NB4 (cell line): ENCODE results near the gene PRPH.

Experiments
- DNase-seq: peaks from one replicate; pipeline ENCODE4 v3.0.0; 2010; ENCODE audit warnings: low read depth
- H3K4me3 ChIP-seq: one replicate; pipeline ENCODE4 v1.5.1; 2011; ENCODE audit warnings: mild to moderate bottlenecking, low read depth, low read length, moderate library complexity
- CTCF ChIP-seq: IDR thresholded peaks from one replicate; pipeline ENCODE4 v1.5.1; 2012; ENCODE audit warnings: low read depth, low read length
- MAX ChIP-seq: IDR thresholded peaks from 2 replicates; pipeline ENCODE4 v1.6.1; 2011; ENCODE audit warnings: low read depth, low read length
- MYC ChIP-seq: IDR thresholded peaks from 2 replicates; pipeline ENCODE4 v1.6.1; 2011; ENCODE audit warnings: low read depth, low read length
- POLR2A ChIP-seq: IDR thresholded peaks from 2 replicates; pipeline ENCODE4 v1.6.1; 2011; ENCODE audit warnings: mild to moderate bottlenecking; ENCODE audit not compliant: insufficient read length; ENCODE audit errors: extremely low read depth

The PRPH gene

GRCh38 chr12:49259452-49259851, 35.5 kb upstream of the PRPH start:
- DNase-seq: no peak
- TF ChIP-seq MYC (no peak), MAX (no peak), CTCF (no peak), POLR2A (no peak)
- no peak overlapping the region for H3K4me3 ChIP-seq

- H3K4me3 ChIP-seq: no peak overlapping the region
- TF ChIP-seq POLR2A: no peak
- DNase-seq: no peak
Observed at GRCh38 chr12:49260166-49260565, 34.8 kb upstream of the PRPH start.

GRCh38 chr12:49260571-49261363, 34.2 kb upstream of the PRPH start:
- TF ChIP-seq CTCF (no peak), MYC (no peak), MAX (no peak), POLR2A (no peak)
- no peak for DNase-seq
- no peak overlapping the region for H3K4me3 ChIP-seq

- TF ChIP-seq MAX: no peak
- no peak for TF ChIP-seq POLR2A
- TF ChIP-seq MYC: no peak
- TF ChIP-seq CTCF: no peak
Observed at GRCh38 chr12:49261721-49262120, 33.2 kb upstream of the PRPH start.

GRCh38 chr12:49263400-49263763, 31.6 kb upstream of the PRPH start:
- TF ChIP-seq MAX (no peak), POLR2A (no peak), CTCF (no peak), MYC (no peak)
- peak overlapping the region; percentile 93 for H3K4me3 ChIP-seq
- DNase-seq: no peak

More at GRCh38 chr12:49261721-49262120, 33.2 kb upstream of the PRPH start:
- no peak for DNase-seq
- H3K4me3 ChIP-seq: no peak overlapping the region

GRCh38 chr12:49264466-49264872, 30.5 kb upstream of the PRPH start:
- DNase-seq: no peak
- H3K4me3 ChIP-seq: peak overlapping the region; percentile 93
- TF ChIP-seq CTCF: no peak
- TF ChIP-seq MAX: no peak
- no peak for TF ChIP-seq MYC
- no peak for TF ChIP-seq POLR2A
